Transverse colon (tissue), 4 donors: ENCODE measurements around the gene CEACAM7. TPM values are rescaled to one million over a fixed set of nuclear protein-coding genes. Genes with fewer than 3 reads are reported as not detected.

Experiments used
- DNase-seq: peaks from one replicate; pipeline ENCODE4 v3.0.0-alpha.2; 2019
- H3K27ac ChIP-seq, 4 donors: fragments of 200-600 bp; sonication (generic); 2 replicates each; pipeline ENCODE4 v1.5.1; 2016 to 2018; ENCODE audit warnings: inconsistent platforms in 4 of 4
- H3K27me3 ChIP-seq: fragments of 200-600 bp; sonication (generic); 2 replicates; pipeline ENCODE4 v1.5.1; 2017; ENCODE audit warnings: inconsistent platforms
- H3K36me3 ChIP-seq, 4 donors: fragments of 200-600 bp; sonication (generic); 2 replicates each; pipeline ENCODE4 v1.5.1; 2017 to 2019; ENCODE audit warnings: inconsistent platforms in 4 of 4
- H3K4me1 ChIP-seq, 4 donors: fragments of 200-600 bp; sonication (generic); 2 replicates each; pipeline ENCODE4 v1.5.1; 2017 to 2020; ENCODE audit warnings: inconsistent platforms in 4 of 4
- H3K4me3 ChIP-seq, 4 donors: fragments of 200-600 bp; sonication (generic); 1 replicate in 1 of 4; 2 replicates in 3 of 4; pipeline versions ENCODE4 v1.5.1 to v1.6.1; 2017 to 2019; ENCODE audit warnings: inconsistent platforms in 4 of 4
- H3K9me3 ChIP-seq, 2 donors: fragments of 200-600 bp; sonication (generic); 2 replicates each; pipeline ENCODE4 v1.5.1; 2017 to 2019; ENCODE audit warnings: inconsistent platforms in 2 of 2
- CTCF ChIP-seq, 5 experiments: fragments of 200-600 bp in 3 of 5; fragments of 450-650 bp in 2 of 5; sonication (generic) in 3 of 5; IDR thresholded peaks; 1 replicate in 2 of 5; 2 replicates in 3 of 5; pipeline ENCODE4 v1.5.1; 2016 to 2017; ENCODE audit warnings: antibody characterized with exemption in 5 of 5, inconsistent platforms in 3 of 5, mild to moderate bottlenecking in 2 of 5, moderate library complexity in 1 of 5
- EP300 ChIP-seq: sonication (generic); formaldehyde crosslinking; IDR thresholded peaks from one replicate; pipeline ENCODE4 v1.6.1; 2017; ENCODE audit warnings: antibody characterized with exemption, low read depth
- POLR2A ChIP-seq: fragments of 450-650 bp; IDR thresholded peaks from one replicate; pipeline ENCODE4 v1.6.1; 2016; ENCODE audit warnings: antibody characterized with exemption, mild to moderate bottlenecking, moderate library complexity
- POLR2AphosphoS5 ChIP-seq, 3 donors: sonication (generic); formaldehyde crosslinking; IDR thresholded peaks; one replicate each; pipeline ENCODE4 v1.6.1; 2016; ENCODE audit warnings: antibody characterized with exemption in 3 of 3
- WGBS, 2 donors: methylation state at CpG; one replicate each; pipeline ENCODE4 v1.1.5; 2018; ENCODE audit warnings: low coverage in 1 of 2; 5-methylcytosine and 5-hydroxymethylcytosine counted together
- in situ Hi-C, 4 donors: fragments of 200-750 bp; cut with MboI; loops; one replicate each; pipeline versions ENCODE4 v1.15.0 to v1.15.1; 2017; ENCODE audit warnings: low sequenced_read_pairs in 3 of 4, low pct_ligation_motif_present in 1 of 4, low pct_unique_long_range_greater_than_20kb in 1 of 4
- intact Hi-C: fragments of 100-400 bp; cut with DNase I; formaldehyde crosslinking; loops from one replicate; pipeline ENCODE4 v1.15.1; 2023; ENCODE audit warnings: low total_unique reads
- total RNA-seq, 4 donors: library from RNA; depleted of rRNA; stranded (reverse); fragments of >200 nt; gene quantifications; one replicate each; pipeline ENCODE4 v1.1.0, GENCODE V29; 2016

Gene CEACAM7
- total RNA-seq, 4 donors from 2014 or later: 26.3 to 2,498 (median 1,946) TPM

- in situ Hi-C loops: no loop called here
- intact Hi-C loops: no loop called here
- Histone ChIP-seq H3K4me1 (peaks cover 3 to 19% (median 9%) of the 10 kb centered on the region in 4 donors), H3K27ac (peak overlapping the region; percentile 56 to 87 (median 84)), H3K9me3 (no peaks in the 10 kb centered on the region), H3K36me3 (no peaks in the 10 kb centered on the region), H3K4me3 (peak overlapping the region in 2 of 4 donors; percentile 35 to 52), H3K27me3 (peaks cover 10% of the 10 kb centered on the region)
- peak; percentile 13 for DNase-seq
- TF ChIP-seq POLR2AphosphoS5 (IDR thresholded peaks at IDR 0.05): no peak
- no peak for TF ChIP-seq EP300
- no peak for TF ChIP-seq CTCF (IDR thresholded peaks at IDR 0.05)
- TF ChIP-seq POLR2A: no peak
- WGBS, 2 donors: 61% methylated on average over 5 of the region's 5 CpGs; no CpG with 5 or more reads in 1 of the 2 donors
These were observed 19.9 kb upstream of the CEACAM7 start for GRCh38 chr19:41707871-41708371.

GRCh38 chr19:41707502-41707812 lies 19.4 kb upstream of the CEACAM7 start:
- Histone ChIP-seq H3K9me3 (no peaks in the 10 kb centered on the region), H3K36me3 (no peaks in the 10 kb centered on the region), H3K4me3 (no peak overlapping the region), H3K27me3 (peaks cover 10% of the 10 kb centered on the region), H3K4me1 (peaks cover 3 to 14% (median 9%) of the 10 kb centered on the region in 4 donors), H3K27ac (peak overlapping the region; percentile 56 to 87 (median 84))
- in situ Hi-C loops (no loop called here), intact Hi-C loops (no loop called here)
- peak; percentile 44 for DNase-seq
- TF ChIP-seq EP300 (no peak), POLR2AphosphoS5 (IDR thresholded peaks at IDR 0.05) (no peak), CTCF (IDR thresholded peaks at IDR 0.05) (no peak), POLR2A (no peak)
- 24% methylated on average over 5 of the region's 5 CpGs; no CpG with 5 or more reads in 1 of the 2 donors for WGBS, 2 donors

GRCh38 chr19:41706741-41707501 lies 18.9 kb upstream of the CEACAM7 start:
- H3K9me3 ChIP-seq: no peaks in the 10 kb centered on the region
- intact Hi-C loops (no loop called here), in situ Hi-C loops (no loop called here)
- peak overlapping the region; percentile 56 to 87 (median 84) for H3K27ac ChIP-seq
- peaks cover 3 to 11% (median 9%) of the 10 kb centered on the region in 4 donors for H3K4me1 ChIP-seq
- no peaks in the 10 kb centered on the region for H3K36me3 ChIP-seq
- H3K4me3 ChIP-seq: peak overlapping the region in 3 of 4 donors; percentile 17 to 52 (median 20)
- DNase-seq: peak; percentile 87
- TF ChIP-seq POLR2A (peak; percentile 25), EP300 (no peak), POLR2AphosphoS5 (IDR thresholded peaks at IDR 0.05) (peak in 1 of 3 donors; percentile 58), CTCF (IDR thresholded peaks at IDR 0.05) (peak; percentile 82 to 100 (median 91))
- H3K27me3 ChIP-seq: peaks cover 10% of the 10 kb centered on the region
- WGBS, 2 donors: 13% methylated on average over 26 of the region's 26 CpGs; no CpG with 5 or more reads in 1 of the 2 donors

GRCh38 chr19:41705393-41706174 lies 17.5 kb upstream of the CEACAM7 start:
- peaks cover 3 to 12% (median 9%) of the 10 kb centered on the region in 4 donors for H3K4me1 ChIP-seq
- in situ Hi-C loops: no loop called here
- peak; percentile 55 for DNase-seq
- intact Hi-C loops: no loop called here
- no peak for TF ChIP-seq POLR2A
- TF ChIP-seq POLR2AphosphoS5 (IDR thresholded peaks at IDR 0.05): no peak
- no peak for TF ChIP-seq CTCF (IDR thresholded peaks at IDR 0.05)
- no peak for TF ChIP-seq EP300
- no peaks in the 10 kb centered on the region for H3K9me3 ChIP-seq
- no peak overlapping the region for H3K4me3 ChIP-seq
- peaks cover 10% of the 10 kb centered on the region for H3K27me3 ChIP-seq
- 57 to 86% methylated on average over 1 to 10 of the region's 10 CpGs for WGBS, 2 donors
- H3K27ac ChIP-seq: no peak overlapping the region
- H3K36me3 ChIP-seq: no peaks in the 10 kb centered on the region
